GM12891 (cell line): ENCODE measurements around the gene MFSD8.
"Not testable (repeated sequence)": the region's sequence is repeated elsewhere in the genome, so short reads cannot be mapped to it uniquely, and the experiment has no call there.

Experiments used
- POLR2A ChIP-seq: IDR thresholded peaks from 2 replicates; pipeline ENCODE4 v1.6.1; 2011; ENCODE audit warnings: low read depth, low read length, control low read depth
- TAF1 ChIP-seq: IDR thresholded peaks from 2 replicates; pipeline ENCODE4 v1.6.1; 2011; ENCODE audit warnings: low read depth, low read length, control low read depth

GRCh38 chr4:127964426-127965061, 429 bp downstream of the MFSD8 start:
- not testable (repeated sequence) for TF ChIP-seq TAF1, POLR2A
